Inferior parietal cortex (tissue), 1 donor: ENCODE results near the gene ISG15.

Experiments
- DNase-seq: peaks from one replicate; pipeline ENCODE4 v3.0.0-alpha.2; 2016; ENCODE audit errors: extremely low spot score

ISG15 gene

GRCh38 chr1:1013105-1013921 lies at the start of gene ISG15:
TSS of gene ISG15 (plus strand) at chr1:1013497. CDS start at chr1:1013574, 77 bp downstream.
- peak; percentile 67 for DNase-seq

GRCh38 chr1:963746-964525 lies 49.4 kb upstream of the ISG15 start:
- no peak for DNase-seq

- DNase-seq, result no peak
These were observed 48.4 kb upstream of the ISG15 start for GRCh38 chr1:964691-965525.

GRCh38 chr1:965526-966134 lies 47.7 kb upstream of the ISG15 start:
- DNase-seq, result no peak

GRCh38 chr1:966135-966703 lies 47.1 kb upstream of the ISG15 start, which contains the start of gene PLEKHN1:
TSS of gene PLEKHN1 (plus strand) at chr1:966482. CDS start at chr1:966532, 50 bp downstream.
- DNase-seq, result no peak

- no peak for DNase-seq
These were observed 46.5 kb upstream of the ISG15 start for GRCh38 chr1:966704-967300.

- DNase-seq, result no peak
These were observed 45.6 kb upstream of the ISG15 start for GRCh38 chr1:967466-968343.

- no peak for DNase-seq
These were observed 43.9 kb upstream of the ISG15 start for GRCh38 chr1:969260-969855.

- DNase-seq, result no peak
These were observed 42.9 kb upstream of the ISG15 start for GRCh38 chr1:970242-970972.

- DNase-seq, result no peak
These were observed 42.1 kb upstream of the ISG15 start for GRCh38 chr1:970973-971730.

- DNase-seq, result no peak
These were observed 41.4 kb upstream of the ISG15 start for GRCh38 chr1:971751-972506.

GRCh38 chr1:972726-973458 lies 40.4 kb upstream of the ISG15 start:
- no peak for DNase-seq

- no peak for DNase-seq
These were observed 39.6 kb upstream of the ISG15 start for GRCh38 chr1:973459-974292.

GRCh38 chr1:974293-974640 lies 39.0 kb upstream of the ISG15 start:
- DNase-seq, result no peak

GRCh38 chr1:974687-975328 lies 38.5 kb upstream of the ISG15 start:
- no peak for DNase-seq
